Neural crest cell (in vitro differentiated cells): Measurements from ENCODE around the gene COTL1. TPM values are rescaled to one million over a fixed set of nuclear protein-coding genes. Genes with fewer than 3 reads are reported as not detected.

Source experiments
- DNase-seq: peaks from one replicate; pipeline ENCODE4 v3.0.0; 2021; ENCODE audit warnings: low read depth, mixed read lengths, low spot score
- H3K27ac Mint-ChIP-seq: one replicate; pipeline ENCODE4 v1.8.0; 2021; ENCODE audit warnings: mild to moderate bottlenecking, mixed read lengths; ENCODE audit not compliant: unreplicated experiment
- H3K27me3 Mint-ChIP-seq: 2 replicates; pipeline ENCODE4 v1.8.0; 2021; ENCODE audit warnings: low read depth, mild to moderate bottlenecking, mixed read lengths
- H3K36me3 Mint-ChIP-seq: 2 replicates; pipeline ENCODE4 v1.8.0; 2021; ENCODE audit warnings: low read depth, mild to moderate bottlenecking, mixed read lengths
- H3K4me1 Mint-ChIP-seq: 2 replicates; pipeline ENCODE4 v1.8.0; 2021; ENCODE audit warnings: mixed read lengths
- H3K4me3 Mint-ChIP-seq: one replicate; pipeline ENCODE4 v1.8.0; 2021; ENCODE audit warnings: mild to moderate bottlenecking, mixed read lengths
- H3K9me3 Mint-ChIP-seq: 2 replicates; pipeline ENCODE4 v1.8.0; 2021; ENCODE audit warnings: mixed read lengths
- total RNA-seq: library from RNA; stranded (reverse); gene quantifications from 2 replicates; pipeline ENCODE4 v1.2.1, GENCODE V29; 2021
- TF ChIP-seq, protein P1 (sequence below): fragments of 200-600 bp; sonication (generic); conservative IDR thresholded peaks from 2 replicates; pipeline ENCODE4 v1.5.0; 2021; ENCODE audit warnings: antibody characterized with exemption, mild to moderate bottlenecking

COTL1 gene
- total RNA-seq, 1 donor from 2014 or later = 357 TPM

DNA sequence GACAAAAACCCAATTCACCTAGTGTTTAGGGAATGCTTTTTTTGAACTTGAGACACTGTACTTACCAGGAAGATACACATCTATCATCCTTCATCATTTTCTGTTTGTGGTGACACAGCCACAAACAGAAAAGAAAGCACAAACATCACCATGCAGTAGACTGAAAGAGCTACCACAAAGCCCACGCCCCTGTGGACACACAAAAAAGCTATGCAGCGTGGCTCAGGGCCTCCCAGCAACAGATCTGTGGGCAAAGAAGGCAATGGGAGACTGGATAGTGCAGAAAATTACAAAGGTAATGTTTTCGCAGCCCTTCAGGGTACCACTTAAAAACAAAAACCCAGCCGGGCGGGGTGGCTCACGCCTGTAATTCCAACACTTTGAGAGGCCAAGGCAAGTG, 9.6 kb downstream of the COTL1 start:
- no peak for DNase-seq
- Mint-ChIP-seq H3K9me3 (no peaks in the 10 kb centered on the region), H3K4me3 (peak overlapping the region; percentile 1), H3K27ac (peak overlapping the region; percentile 22), H3K4me1 (peaks cover 72% of the 10 kb centered on the region), H3K27me3 (no peaks in the 10 kb centered on the region), H3K36me3 (peaks cover 17% of the 10 kb centered on the region)
- TF ChIP-seq, protein P1, sequence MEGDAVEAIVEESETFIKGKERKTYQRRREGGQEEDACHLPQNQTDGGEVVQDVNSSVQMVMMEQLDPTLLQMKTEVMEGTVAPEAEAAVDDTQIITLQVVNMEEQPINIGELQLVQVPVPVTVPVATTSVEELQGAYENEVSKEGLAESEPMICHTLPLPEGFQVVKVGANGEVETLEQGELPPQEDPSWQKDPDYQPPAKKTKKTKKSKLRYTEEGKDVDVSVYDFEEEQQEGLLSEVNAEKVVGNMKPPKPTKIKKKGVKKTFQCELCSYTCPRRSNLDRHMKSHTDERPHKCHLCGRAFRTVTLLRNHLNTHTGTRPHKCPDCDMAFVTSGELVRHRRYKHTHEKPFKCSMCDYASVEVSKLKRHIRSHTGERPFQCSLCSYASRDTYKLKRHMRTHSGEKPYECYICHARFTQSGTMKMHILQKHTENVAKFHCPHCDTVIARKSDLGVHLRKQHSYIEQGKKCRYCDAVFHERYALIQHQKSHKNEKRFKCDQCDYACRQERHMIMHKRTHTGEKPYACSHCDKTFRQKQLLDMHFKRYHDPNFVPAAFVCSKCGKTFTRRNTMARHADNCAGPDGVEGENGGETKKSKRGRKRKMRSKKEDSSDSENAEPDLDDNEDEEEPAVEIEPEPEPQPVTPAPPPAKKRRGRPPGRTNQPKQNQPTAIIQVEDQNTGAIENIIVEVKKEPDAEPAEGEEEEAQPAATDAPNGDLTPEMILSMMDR = no peak

DNA sequence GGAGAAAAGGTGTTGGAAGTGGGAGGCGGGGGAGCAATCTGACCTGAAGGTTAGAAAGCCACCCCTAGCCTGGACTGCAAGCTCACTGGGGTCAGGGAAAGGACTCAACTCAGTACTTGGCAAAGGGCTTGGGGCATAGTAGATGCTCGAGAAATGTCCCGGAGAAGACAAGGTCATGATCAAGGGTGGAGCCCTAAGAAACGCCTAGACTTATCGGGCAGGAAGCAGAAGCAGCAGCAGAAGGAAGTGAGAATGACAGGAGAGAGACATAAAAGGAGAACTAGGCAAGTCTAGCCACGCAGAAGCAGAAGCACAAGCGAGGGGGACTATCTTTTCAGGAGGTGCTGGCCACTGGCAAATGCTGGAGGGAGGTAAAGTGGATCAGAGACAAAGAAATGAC, 10.2 kb downstream of the COTL1 start:
- peaks cover 75% of the 10 kb centered on the region for H3K4me1 Mint-ChIP-seq
- peak overlapping the region; percentile 1 for H3K4me3 Mint-ChIP-seq
- peaks cover 14% of the 10 kb centered on the region for H3K36me3 Mint-ChIP-seq
- H3K9me3 Mint-ChIP-seq = no peaks in the 10 kb centered on the region
- H3K27ac Mint-ChIP-seq = peak overlapping the region; percentile 25
- no peak for DNase-seq
- no peaks in the 10 kb centered on the region for H3K27me3 Mint-ChIP-seq
- TF ChIP-seq, protein P1 = no peak

DNA sequence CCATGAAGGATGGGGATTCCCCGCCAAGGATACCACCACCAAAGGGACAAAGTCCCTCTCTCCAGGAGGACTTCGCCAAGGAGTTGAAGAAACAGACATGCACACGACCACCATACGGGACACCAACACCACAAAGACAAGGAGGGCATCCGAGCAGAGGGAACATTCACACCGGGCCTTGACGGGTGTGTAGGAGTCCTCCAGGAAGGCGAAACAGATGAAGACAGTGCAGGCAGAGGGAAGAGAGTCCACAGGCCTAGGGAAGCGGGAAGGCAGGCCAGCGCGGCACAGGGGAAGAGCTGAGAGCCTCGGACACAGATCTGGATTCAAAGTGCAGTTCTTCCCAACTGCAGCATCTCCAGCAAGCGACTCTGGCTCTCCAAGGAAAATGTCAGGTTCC, 10.8 kb downstream of the COTL1 start:
- TF ChIP-seq, protein P1 = no peak
- DNase-seq = no peak
- no peak overlapping the region for H3K4me3 Mint-ChIP-seq
- H3K27me3 Mint-ChIP-seq = no peaks in the 10 kb centered on the region
- no peaks in the 10 kb centered on the region for H3K9me3 Mint-ChIP-seq
- peaks cover 80% of the 10 kb centered on the region for H3K4me1 Mint-ChIP-seq
- H3K27ac Mint-ChIP-seq = peak overlapping the region; percentile 9
- peaks cover 14% of the 10 kb centered on the region for H3K36me3 Mint-ChIP-seq

DNA sequence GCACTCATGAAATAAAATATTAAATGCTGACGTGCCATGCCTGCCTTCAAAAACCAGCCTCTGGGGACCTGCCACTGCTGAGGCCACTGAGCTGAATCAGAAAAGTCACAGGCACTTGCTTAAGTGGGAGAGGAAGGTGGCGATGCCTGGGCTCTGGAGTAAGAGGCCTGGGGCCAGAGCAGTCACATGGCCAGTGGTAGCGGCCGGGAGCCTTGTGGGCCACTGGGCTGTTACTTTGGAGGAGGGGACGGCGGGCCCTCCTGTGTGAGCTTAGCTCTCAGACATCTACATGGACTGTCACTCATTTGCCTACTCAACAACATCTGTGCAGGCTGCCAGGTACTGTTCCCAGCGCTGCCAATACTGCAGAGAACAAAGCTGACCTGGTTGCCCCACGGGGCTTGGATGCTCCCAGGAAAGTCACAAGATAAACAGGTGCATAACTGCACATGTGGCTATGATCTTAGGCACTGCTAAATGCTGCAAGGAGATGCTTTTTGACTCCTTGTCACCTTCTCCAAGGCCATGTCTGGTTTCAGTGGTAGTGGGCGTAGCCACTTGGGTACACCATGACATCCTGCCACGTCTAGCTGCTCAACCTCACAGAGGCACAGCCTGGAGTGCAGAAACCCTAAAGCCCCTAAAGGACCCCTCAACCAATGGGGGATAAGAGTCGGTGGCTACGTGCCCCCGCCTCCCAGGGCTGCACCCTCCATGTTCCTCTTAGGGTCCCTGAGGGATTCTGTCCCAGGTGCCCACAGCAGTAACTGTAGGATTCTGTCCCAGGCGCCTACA, 11.6 kb downstream of the COTL1 start:
- TF ChIP-seq, protein P1 = no peak
- H3K36me3 Mint-ChIP-seq = peaks cover 14% of the 10 kb centered on the region
- no peak for DNase-seq
- H3K27me3 Mint-ChIP-seq = no peaks in the 10 kb centered on the region
- H3K4me1 Mint-ChIP-seq = peaks cover 80% of the 10 kb centered on the region
- no peak overlapping the region for H3K27ac Mint-ChIP-seq
- no peak overlapping the region for H3K4me3 Mint-ChIP-seq
- H3K9me3 Mint-ChIP-seq = no peaks in the 10 kb centered on the region

GRCh38 chr16:84605339-84605848, 12.5 kb downstream of the COTL1 start:
- no peak overlapping the region for H3K27ac Mint-ChIP-seq
- DNase-seq = no peak
- no peaks in the 10 kb centered on the region for H3K27me3 Mint-ChIP-seq
- TF ChIP-seq, protein P1 = no peak
- peak overlapping the region; percentile 78 for H3K4me3 Mint-ChIP-seq
- H3K4me1 Mint-ChIP-seq = peaks cover 80% of the 10 kb centered on the region
- H3K36me3 Mint-ChIP-seq = peaks cover 9% of the 10 kb centered on the region
- H3K9me3 Mint-ChIP-seq = no peaks in the 10 kb centered on the region
